NCI-H1105 (cell line): ENCODE data around the gene FCN1.
"Not testable (repeated sequence)": the region's sequence is repeated elsewhere in the genome, so short reads cannot be mapped to it uniquely, and the experiment has no call there.

Experiments
- DNase-seq: peaks from one replicate; lab custom pipeline; 2025; lab: John Stamatoyannopoulos, UW

The FCN1 gene

GRCh38 chr9:134871697-134872340 lies 45.9 kb downstream of the FCN1 start:
- DNase-seq: no peak

- DNase-seq: no peak
Observed at GRCh38 chr9:134870746-134871662, 46.7 kb downstream of the FCN1 start.

- no peak for DNase-seq
Observed at GRCh38 chr9:134870301-134870694, 47.4 kb downstream of the FCN1 start.

- no peak for DNase-seq
Observed at GRCh38 chr9:134869554-134870300, 48.0 kb downstream of the FCN1 start.

- DNase-seq: no peak
Observed at GRCh38 chr9:134868751-134869553, 48.8 kb downstream of the FCN1 start.

GRCh38 chr9:134867917-134868750 lies 49.6 kb downstream of the FCN1 start:
- no peak for DNase-seq

- DNase-seq: no peak
Observed at GRCh38 chr9:134864821-134865190, 52.9 kb downstream of the FCN1 start.

- no peak for DNase-seq
Observed at GRCh38 chr9:134863941-134864820, 53.5 kb downstream of the FCN1 start.

GRCh38 chr9:134863306-134863902 lies 54.3 kb downstream of the FCN1 start:
- DNase-seq: no peak

GRCh38 chr9:134861595-134862334 lies 55.9 kb downstream of the FCN1 start:
- DNase-seq: no peak

- no peak for DNase-seq
Observed at GRCh38 chr9:134860510-134860909, 57.2 kb downstream of the FCN1 start.

- DNase-seq: no peak
Observed at GRCh38 chr9:134858051-134858841, 59.5 kb downstream of the FCN1 start.

GRCh38 chr9:134857451-134857850 lies 60.3 kb downstream of the FCN1 start:
- not testable (repeated sequence) for DNase-seq

- no peak for DNase-seq
Observed at GRCh38 chr9:134855900-134856377, 61.8 kb downstream of the FCN1 start.
